ENCODE data around the gene KIF15.
"Not testable (repeated sequence)": the region's sequence is repeated elsewhere in the genome, so short reads cannot be mapped to it uniquely, and the experiment has no call there.

KIF15 gene, protein sequence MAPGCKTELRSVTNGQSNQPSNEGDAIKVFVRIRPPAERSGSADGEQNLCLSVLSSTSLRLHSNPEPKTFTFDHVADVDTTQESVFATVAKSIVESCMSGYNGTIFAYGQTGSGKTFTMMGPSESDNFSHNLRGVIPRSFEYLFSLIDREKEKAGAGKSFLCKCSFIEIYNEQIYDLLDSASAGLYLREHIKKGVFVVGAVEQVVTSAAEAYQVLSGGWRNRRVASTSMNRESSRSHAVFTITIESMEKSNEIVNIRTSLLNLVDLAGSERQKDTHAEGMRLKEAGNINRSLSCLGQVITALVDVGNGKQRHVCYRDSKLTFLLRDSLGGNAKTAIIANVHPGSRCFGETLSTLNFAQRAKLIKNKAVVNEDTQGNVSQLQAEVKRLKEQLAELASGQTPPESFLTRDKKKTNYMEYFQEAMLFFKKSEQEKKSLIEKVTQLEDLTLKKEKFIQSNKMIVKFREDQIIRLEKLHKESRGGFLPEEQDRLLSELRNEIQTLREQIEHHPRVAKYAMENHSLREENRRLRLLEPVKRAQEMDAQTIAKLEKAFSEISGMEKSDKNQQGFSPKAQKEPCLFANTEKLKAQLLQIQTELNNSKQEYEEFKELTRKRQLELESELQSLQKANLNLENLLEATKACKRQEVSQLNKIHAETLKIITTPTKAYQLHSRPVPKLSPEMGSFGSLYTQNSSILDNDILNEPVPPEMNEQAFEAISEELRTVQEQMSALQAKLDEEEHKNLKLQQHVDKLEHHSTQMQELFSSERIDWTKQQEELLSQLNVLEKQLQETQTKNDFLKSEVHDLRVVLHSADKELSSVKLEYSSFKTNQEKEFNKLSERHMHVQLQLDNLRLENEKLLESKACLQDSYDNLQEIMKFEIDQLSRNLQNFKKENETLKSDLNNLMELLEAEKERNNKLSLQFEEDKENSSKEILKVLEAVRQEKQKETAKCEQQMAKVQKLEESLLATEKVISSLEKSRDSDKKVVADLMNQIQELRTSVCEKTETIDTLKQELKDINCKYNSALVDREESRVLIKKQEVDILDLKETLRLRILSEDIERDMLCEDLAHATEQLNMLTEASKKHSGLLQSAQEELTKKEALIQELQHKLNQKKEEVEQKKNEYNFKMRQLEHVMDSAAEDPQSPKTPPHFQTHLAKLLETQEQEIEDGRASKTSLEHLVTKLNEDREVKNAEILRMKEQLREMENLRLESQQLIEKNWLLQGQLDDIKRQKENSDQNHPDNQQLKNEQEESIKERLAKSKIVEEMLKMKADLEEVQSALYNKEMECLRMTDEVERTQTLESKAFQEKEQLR (N-terminal part only)

DNA sequence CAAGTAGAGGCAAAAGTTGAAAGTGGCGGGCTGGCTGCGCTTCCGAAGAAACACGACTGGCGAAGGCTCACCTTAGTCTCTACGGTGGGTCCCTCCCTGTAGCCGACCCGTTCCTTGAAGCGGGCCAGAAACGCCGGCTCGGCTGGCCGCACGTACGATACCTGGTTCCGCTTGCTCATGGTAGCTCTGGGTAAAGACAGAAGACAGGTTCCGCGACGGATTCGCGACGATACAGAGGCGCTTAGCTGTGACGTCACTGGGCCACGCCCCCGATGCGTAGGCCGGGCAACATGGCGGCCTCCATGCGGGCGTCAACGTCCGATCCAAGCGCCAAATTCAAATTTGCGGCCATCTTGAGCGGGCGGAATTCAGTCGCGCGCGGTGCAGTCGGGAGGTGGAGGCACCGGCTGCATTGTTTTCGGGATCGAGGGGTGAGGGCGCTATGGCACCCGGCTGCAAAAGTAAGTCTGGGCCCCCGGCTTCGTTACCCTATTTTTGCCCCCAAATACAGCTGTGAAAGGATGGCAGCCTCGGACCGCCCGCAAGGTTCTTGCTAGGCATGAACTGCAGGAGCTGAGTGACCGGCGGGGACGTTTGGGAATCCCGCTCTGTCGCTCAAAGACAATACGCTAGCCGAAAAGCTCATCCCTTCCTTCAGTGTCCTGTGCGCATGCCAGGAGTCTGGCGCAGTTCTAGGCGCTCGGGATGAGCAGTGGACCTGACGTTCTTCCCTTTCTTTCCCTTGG, at the start of gene KIF15, which contains the start of gene KIAA1143:
KIF15 (plus strand) TSS at position 371 of the 746 bp plus-strand sequence; CDS start at position 443, 72 bp downstream.
KIAA1143 (minus strand) TSS at position 196 of the 746 bp plus-strand sequence; CDS start at position 179, 17 bp downstream.
- peak; percentile 98 for DNase-seq

DNA sequence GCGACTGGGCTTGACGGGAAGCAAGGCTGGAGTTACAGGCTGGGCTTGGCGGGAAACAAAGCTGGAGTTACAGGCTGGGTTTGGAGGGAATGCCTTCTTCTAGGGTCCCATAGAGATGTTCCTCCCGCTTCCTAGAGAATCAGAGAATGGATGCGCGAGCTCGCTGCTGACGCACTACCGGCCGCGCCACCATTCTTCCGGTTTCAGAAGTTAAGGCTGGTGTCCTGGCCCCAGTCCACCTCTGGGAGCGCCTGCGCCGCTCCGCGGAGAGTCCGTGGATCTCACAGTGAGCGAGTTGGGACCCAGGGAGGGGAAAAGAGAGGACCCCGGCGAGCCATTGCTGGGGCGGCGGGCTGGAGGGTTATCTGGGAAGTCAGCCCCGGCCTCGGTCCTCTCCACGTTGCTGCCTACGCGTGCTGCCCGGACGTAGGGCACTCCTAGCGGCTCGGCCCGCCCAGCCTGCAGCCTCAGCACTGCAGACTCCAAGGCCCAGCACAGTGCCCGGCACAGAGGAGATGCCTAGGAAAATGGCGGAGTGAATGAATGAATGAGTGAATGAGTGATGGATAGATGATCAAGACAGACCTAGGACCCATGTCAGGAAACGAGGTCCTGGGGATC, 49.0 kb upstream of the KIF15 start, which contains the start of gene ZNF502:
ZNF502 (plus strand) TSS at position 206 of the 621 bp plus-strand sequence. CDS start 7,602 bp downstream, outside the sequence.
- peak; percentile 83 for DNase-seq

DNA sequence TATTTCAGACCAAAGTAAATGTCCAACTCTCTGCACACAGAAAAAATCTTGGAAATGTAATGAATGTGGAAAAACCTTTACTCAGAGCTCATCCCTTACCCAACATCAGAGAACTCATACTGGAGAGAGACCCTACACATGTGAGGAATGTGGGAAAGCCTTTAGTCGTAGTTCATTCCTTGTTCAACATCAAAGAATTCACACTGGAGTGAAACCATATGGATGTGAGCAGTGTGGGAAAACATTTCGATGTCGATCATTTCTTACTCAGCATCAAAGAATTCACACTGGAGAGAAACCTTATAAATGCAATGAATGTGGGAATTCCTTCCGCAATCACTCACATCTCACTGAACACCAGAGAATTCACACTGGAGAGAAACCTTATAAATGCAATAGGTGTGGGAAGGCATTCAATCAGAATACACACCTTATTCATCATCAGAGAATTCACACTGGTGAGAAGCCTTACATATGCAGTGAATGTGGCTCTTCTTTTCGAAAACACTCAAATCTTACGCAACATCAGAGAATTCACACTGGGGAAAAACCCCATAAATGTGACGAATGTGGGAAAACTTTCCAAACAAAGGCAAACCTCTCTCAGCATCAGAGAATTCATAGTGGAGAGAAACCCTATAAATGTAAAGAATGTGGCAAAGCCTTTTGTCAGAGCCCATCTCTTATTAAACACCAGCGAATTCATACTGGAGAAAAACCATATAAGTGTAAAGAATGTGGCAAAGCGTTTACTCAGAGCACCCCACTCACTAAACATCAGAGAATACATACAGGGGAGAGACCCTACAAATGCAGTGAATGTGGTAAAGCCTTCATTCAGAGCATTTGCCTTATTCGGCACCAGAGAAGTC, 40.1 kb upstream of the KIF15 start:
- DNase-seq: peak; percentile 21

DNA sequence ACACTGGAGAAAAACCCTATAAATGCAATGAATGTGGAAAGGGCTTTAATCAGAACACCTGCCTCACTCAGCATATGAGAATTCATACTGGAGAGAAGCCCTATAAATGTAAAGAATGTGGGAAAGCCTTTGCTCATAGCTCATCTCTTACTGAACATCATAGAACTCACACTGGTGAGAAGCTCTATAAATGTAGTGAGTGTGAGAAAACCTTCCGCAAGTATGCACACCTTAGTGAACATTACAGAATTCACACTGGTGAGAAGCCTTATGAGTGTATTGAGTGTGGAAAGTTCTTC, 39.5 kb upstream of the KIF15 start:
- no peak for DNase-seq

DNA sequence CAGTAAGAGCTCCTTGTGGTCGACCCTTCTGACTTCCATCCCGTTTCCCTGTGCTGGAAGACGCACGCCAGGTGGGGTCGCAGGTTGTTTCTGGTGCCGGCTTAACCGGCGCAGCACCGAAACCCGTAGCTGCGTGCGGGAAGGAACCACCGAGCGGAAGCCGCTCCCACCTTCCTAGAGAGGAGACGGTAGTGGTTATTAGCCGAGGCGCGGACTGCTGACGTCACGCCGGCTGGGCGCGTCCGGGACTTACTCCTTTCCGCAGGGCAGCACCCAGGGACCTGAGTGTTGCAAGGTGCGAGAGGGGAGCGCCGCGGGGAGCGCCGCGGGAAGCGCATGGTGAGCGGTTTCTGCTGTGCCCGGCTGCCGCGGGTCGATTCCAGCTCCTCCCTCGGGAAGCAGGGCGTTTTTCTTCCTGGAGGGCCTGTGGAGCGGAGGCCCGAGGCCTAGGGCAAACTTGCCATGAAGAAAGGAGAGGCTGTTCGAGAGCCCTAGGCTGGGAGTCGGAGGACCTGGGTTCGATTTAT, 32.1 kb upstream of the KIF15 start, which contains the start of gene ZNF501:
ZNF501 (plus strand) TSS at position 252 of the 527 bp plus-strand sequence. CDS start 4,787 bp downstream, outside the sequence.
- peak; percentile 82 for DNase-seq

DNA sequence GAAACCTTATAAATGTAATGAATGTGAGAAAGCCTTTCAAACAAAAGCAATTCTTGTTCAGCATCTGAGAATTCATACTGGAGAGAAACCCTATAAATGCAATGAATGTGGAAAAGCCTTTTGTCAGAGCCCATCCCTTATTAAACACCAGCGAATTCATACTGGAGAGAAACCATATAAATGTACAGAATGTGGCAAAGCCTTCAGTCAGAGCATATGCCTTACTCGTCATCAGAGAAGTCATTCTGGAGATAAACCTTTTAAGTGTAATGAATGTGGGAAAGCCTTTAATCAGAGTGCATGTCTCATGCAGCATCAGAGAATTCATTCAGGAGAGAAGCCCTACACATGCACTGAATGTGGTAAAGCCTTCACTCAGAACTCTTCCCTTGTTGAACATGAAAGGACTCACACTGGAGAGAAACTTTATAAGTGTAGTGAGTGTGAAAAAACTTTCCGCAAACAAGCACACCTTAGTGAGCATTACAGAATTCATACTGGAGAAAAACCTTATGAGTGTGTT, 26.9 kb upstream of the KIF15 start:
- DNase-seq: no peak

DNA sequence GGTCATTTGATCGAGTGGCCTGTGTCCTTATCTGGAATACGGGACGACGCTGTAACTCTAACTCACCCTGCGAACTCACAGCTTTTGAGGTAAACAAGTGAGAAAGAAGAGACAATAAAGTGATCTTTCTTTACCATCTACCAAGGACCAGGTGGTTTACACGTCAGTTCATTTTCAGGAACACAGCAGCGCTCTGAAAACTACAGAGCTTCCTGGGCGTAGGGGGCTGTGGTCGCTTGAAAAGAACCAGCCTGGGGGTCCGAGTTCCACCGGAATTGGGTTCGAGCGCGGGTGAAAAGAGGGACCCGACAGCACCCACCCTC, 532 bp upstream of the KIF15 start:
- DNase-seq: peak; percentile 38

DNA sequence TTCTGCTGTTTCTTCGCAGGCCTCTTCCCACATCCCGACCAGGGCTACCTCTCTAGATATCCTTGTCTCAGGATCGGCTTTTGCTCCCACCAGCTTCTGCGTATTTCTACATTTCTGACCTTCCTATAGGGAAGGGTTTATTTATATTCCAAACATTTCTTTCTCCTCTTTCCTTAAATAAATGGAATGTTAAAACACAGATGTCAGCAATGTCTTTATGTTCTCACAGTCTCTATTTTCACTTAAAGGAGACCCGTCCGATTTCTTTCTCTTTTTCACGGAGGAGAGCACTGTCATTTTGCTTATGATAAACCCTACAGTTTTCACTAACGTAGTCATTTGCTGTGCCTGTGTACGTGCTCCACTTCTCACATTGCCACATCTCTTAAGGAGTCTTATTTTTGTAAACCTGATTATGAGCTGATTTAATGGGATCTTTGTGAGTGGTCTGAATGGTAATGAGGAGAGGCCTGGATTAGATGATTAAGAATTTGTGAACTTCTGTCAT, 630 bp downstream of the KIF15 start:
- peak; percentile 51 for DNase-seq

DNA sequence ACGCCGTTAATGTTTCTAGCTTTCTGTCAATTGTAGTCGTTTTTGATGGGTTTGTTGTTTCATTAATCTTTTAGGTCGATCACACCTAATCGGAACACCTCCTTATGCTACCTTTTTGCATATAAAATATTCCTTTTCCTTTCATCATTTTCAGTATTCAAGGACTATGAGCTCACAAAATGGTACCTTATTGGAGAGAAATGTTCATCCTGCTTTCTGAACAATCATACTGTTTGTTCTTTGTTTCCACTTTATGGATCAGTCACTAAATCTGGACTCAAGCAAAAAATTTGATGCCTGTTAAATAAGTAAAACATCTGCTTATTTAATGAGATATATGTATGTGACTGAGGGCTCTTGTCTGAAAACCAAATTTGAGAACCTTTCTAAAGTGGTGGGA, 1.1 kb downstream of the KIF15 start:
- DNase-seq: no peak

DNA sequence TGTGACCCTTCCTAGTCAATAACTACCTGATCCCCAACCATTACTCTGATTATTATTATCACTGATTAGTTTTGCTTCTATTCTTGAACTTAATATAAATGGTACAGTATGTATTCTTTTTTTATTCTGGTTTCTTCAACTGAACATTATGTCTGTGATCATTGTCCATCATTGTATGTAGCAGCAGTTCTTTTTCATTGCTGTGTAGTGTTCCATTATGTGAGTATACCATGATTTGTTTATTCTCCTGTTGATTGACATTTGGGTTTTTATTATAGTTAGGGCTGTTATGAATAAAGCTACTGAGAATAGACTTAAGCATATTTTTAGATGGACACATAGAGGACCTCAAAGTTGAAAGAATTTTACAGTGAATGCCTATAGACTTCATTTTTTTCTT, 2.7 kb downstream of the KIF15 start:
- no peak for DNase-seq

DNA sequence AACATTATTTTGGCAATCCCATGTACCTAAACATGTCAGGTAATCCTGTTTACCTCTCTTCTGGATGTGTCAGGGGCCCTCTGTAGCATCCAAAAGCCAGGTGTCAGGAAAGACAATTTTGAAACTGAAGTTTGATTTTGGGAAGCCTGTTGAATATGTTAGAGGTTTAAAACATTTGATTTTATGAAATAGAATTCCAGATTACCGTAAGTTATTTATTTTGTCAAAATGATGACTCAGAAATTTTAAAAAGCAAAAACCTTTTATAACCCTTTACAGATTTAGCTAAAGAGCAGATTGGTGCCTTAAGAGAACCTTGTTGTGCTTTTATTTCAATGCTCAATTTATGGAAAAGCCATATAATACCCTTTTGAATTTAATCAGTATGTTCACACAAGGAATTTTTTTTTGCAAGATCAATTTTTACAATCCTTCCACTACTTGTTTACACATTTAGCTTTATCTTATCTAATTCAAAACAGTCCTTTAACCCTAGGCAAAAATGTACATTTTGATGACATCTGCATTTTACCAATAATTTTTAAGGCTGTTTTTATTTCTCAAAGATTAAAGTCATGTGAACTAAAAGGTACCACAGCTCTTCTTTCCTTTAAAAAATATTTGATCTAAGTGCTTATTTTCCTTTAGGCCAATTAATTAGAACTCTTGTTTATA, 10.0 kb downstream of the KIF15 start:
- DNase-seq: no peak

DNA sequence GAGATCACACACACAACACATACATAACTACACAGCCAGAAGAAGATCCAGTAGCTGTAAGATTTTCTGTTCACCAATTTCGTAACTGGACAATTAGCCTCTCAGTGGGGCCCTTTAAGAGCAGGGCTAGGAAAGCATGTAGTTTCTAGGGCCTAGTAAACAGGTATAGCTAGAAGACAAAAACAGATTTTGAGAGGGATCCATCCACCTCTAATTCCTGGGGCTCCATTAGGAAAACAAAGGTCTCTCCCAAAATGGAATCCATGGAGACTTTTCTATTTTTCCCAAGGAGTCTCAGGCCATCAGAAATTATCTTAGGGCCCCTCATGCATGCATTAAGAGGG, 10.5 kb downstream of the KIF15 start:
- DNase-seq: no peak

DNA sequence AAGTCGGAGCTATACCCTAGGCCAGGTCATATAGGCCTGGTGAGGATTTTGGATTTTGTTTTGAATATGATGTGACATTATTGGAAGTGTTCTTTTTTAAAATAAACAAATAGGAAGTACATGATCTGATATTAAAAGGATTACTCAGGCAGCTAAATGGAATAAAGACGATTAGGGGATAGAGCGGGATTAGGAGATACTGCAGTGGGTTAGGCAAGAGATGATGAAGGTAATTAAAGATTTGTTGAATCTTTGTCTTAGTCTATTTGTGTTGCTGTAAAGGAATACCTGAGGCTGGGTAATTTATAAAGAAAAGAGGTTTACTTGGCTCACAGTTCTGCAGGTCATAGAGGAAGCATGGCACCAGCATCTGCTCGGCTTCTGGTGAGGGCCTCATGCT, 21.3 kb downstream of the KIF15 start:
- DNase-seq: no peak

DNA sequence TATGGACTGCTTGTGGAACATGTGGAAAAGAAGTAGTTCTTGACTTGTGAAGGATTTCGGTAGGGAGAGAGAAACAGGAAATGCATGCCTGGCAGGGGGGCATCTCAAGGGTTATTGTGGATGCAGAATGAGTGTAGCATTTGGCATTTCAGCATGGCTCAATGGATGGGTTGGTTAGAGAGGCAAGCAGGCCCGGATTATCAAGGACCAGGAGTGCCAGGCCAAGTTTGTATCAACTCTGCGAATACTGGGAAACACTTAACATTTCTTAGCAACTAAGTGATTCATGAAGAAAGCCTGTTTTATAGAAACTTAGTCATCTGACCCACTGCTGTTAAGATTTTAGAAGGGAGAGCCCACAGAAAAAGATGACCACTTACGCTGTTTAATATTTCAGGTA, 33.6 kb downstream of the KIF15 start:
- DNase-seq: no peak

DNA sequence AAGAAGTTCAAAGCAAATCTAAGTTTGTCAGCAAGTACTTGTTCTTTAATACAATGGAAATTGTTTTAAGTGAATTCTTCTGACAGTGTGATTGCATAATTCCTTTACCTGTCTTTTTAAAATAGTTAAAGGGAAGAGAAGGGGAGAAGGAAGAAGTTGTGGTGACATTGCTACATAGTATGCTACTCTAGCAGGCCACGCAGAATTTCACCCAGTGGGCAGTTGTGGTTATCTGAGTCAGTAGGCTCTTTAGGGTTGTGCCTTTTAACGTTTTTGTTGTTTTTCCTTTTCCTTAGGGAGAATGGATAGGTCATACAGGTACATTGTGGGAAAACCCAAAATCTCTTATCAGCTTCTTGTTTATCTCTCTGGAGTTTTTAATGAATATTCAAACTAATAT, 40.4 kb downstream of the KIF15 start:
- peak; percentile 30 for DNase-seq

DNA sequence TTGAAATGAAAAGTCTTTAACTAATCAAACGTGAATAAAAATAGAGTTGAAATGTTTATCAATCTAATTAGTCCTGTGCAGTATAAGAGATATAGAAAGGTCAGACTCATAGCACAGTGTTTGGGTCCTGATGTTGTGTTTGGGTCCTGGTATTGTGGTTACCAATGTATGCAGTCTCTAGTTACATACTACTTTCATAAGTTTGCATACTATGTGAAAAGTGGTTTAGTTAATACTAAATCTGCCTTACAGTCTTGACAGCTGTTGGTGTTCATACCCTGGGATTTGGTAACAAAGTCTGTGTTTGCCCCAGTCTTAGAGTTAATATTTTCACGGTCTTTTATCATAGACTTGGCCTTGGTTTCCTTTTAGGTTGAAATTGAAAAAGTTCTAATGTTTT, 41.7 kb downstream of the KIF15 start:
- DNase-seq: no peak

DNA sequence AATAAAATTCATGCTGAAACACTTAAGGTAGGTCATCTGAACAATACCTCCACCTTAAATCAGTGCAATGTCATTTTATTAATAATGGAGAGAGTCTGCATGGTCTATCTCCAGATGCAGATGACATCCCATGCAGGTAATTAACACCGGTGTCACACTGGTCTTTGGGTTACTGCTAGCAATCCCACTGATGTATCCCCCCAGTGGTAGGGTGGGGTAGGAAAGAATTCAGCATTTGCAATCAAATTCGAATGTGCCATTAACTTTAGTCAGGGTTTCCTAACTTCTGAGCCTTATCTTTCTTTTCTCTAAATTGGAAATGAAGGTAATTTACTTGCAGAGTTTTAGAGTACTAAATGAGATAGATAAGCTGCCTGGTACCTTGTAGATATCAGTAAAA, 44.4 kb downstream of the KIF15 start:
- no peak for DNase-seq

DNA sequence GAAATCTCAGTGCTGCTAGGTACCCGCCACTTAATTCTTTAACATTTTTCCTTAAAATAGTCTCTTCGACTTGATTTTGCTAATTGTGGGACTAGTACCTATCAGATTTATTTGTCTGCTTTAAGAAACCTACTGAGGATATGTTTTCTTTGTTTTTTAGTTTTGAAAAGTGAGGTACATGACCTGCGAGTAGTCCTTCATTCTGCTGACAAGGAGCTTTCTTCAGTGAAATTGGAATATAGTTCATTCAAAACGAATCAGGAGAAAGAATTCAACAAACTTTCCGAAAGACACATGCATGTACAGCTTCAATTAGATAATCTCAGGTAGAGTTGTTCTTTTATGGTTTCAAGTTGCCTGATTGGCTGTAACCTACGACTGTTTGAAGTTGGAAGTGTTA, 53.2 kb downstream of the KIF15 start:
- no peak for DNase-seq

DNA sequence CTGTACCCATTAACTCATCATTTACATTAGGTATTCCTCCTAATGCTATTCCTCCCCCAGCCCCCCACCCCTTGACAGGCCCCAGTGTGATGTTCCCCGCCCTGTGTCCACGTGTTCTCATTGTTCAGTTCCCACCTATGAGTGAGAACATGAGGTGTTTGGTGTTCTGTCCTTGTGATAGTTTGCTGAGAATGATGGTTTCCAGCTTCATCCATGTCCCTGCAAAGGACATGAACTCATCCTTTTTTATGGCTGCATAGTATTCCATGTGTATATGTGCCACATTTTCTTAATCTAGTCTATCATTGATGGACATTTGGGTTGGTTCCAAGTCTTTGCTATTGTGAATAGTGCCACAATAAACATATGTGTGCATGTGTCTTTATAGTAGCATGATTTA, 54.7 kb downstream of the KIF15 start:
- not testable (repeated sequence) for DNase-seq

All from hematopoietic multipotent progenitor cell treated with erythropoietin and hydrocortisone succinate and interleukin-3 and kit ligand, for 6 days (in vitro differentiated cells).